H1 (cell line): ENCODE data around the gene PGBD5. TPM values are rescaled to one million over a fixed set of nuclear protein-coding genes. Genes with fewer than 3 reads are reported as not detected.
"Not testable (repeated sequence)": the region's sequence is repeated elsewhere in the genome, so short reads cannot be mapped to it uniquely, and the experiment has no call there.

Experiments used
- CTCF ChIA-PET: fragments of 300-600 bp; sonication (Branson Sonifier 250); formaldehyde crosslinking; loops from one replicate; lab custom pipeline; 2021; ENCODE audit not compliant: partially characterized antibody; lab: Charles Lee
- POLR2A ChIA-PET: fragments of 300-600 bp; sonication (Branson Sonifier 250); formaldehyde crosslinking; loops from one replicate; lab custom pipeline; 2021; ENCODE audit warnings: inconsistent platforms; ENCODE audit not compliant: partially characterized antibody; lab: Charles Lee
- DNase-seq, 2 experiments: peaks; one replicate each; pipeline versions ENCODE4 v3.0.0 to v3.0.0-alpha.2; 2010 to 2022; ENCODE audit warnings: low spot score in 2 of 2, low read depth in 1 of 2, mixed read lengths in 1 of 2
- FAIRE-seq: peaks from 2 replicates; lab custom pipeline; 2011; peaks lifted over from hg19 to GRCh38; lab: Jason Lieb, UNC
- H2AFZ ChIP-seq: 2 replicates; pipeline ENCODE4 v1.8.1; 2012; ENCODE audit warnings: low read length, inconsistent platforms
- H2AK5ac ChIP-seq: 2 replicates; pipeline ENCODE4 v1.6.1; 2013; ENCODE audit warnings: low read depth, low read length
- H2BK120ac ChIP-seq: replicated peaks from 2 replicates; pipeline ENCODE3; 2013; ENCODE audit warnings: low read depth, low read length, inconsistent platforms
- H2BK12ac ChIP-seq: 2 replicates; pipeline ENCODE4 v1.6.1; 2013; ENCODE audit warnings: low read depth, low read length
- H2BK15ac ChIP-seq: 2 replicates; pipeline ENCODE4 v1.6.1; 2013; ENCODE audit warnings: low read length
- H2BK20ac ChIP-seq: 2 replicates; pipeline ENCODE4 v1.6.1; 2013; ENCODE audit warnings: low read length
- H2BK5ac ChIP-seq: 2 replicates; pipeline ENCODE4 v1.6.1; 2013; ENCODE audit warnings: low read depth, low read length
- H3K14ac ChIP-seq: 2 replicates; pipeline ENCODE4 v1.6.1; 2013; ENCODE audit warnings: inconsistent platforms; ENCODE audit not compliant: insufficient read length
- H3K18ac ChIP-seq: 2 replicates; pipeline ENCODE4 v1.6.1; 2013; ENCODE audit warnings: low read length; ENCODE audit errors: extremely low read depth
- H3K23ac ChIP-seq: 2 replicates; pipeline ENCODE4 v1.6.1; 2013; ENCODE audit warnings: inconsistent platforms; ENCODE audit not compliant: insufficient read length
- H3K23me2 ChIP-seq: 2 replicates; pipeline ENCODE4 v1.6.1; 2013; ENCODE audit warnings: low read depth, low read length
- H3K27ac ChIP-seq: 2 replicates; pipeline ENCODE4 v1.6.1; 2011; ENCODE audit warnings: low read depth, low read length, inconsistent platforms
- H3K27me3 ChIP-seq, 4 experiments: replicated peaks in 1 of 4; 1 replicate in 1 of 4; 2 replicates in 3 of 4; pipeline versions ENCODE4 v1.6.1 to v1.8.1; 2011 to 2013; ENCODE audit warnings: low read length in 3 of 4, mild to moderate bottlenecking in 3 of 4, inconsistent platforms in 2 of 4, mixed read lengths in 2 of 4, moderate library complexity in 1 of 4; ENCODE audit not compliant: control insufficient read depth in 3 of 4, insufficient read depth in 3 of 4; ENCODE audit errors: extremely low read depth in 1 of 4
- H3K36me3 ChIP-seq, 4 experiments: 2 replicates each; pipeline versions ENCODE4 v1.6.1 to v1.8.1; 2011 to 2013; ENCODE audit warnings: mild to moderate bottlenecking in 4 of 4, low read length in 3 of 4, moderate library complexity in 2 of 4, control low read depth in 1 of 4, inconsistent platforms in 1 of 4; ENCODE audit not compliant: insufficient read depth in 4 of 4, control insufficient read depth in 2 of 4
- H3K4ac ChIP-seq: replicated peaks from 2 replicates; pipeline ENCODE3; 2013; ENCODE audit warnings: low read length, low read depth, mixed read lengths, inconsistent platforms; ENCODE audit not compliant: insufficient read length
- H3K4me1 ChIP-seq, 4 experiments: replicated peaks in 1 of 4; 1 replicate in 1 of 4; 2 replicates in 3 of 4; pipeline versions ENCODE4 v1.6.1 to v1.8.1; 2011 to 2013; ENCODE audit warnings: low read length in 3 of 4, inconsistent platforms in 2 of 4, mixed read lengths in 1 of 4; ENCODE audit not compliant: insufficient read depth in 4 of 4, control insufficient read depth in 3 of 4
- H3K4me2 ChIP-seq, 2 experiments: 2 replicates each; pipeline versions ENCODE4 v1.6.1 to v1.8.1; 2011 to 2013; ENCODE audit warnings: low read depth in 2 of 2, low read length in 2 of 2, control low read depth in 1 of 2, inconsistent platforms in 1 of 2, mild to moderate bottlenecking in 1 of 2; ENCODE audit not compliant: insufficient read depth in 1 of 2
- H3K4me3 ChIP-seq, 4 experiments: fragments of 200-600, 300-600 bp in 1 of 4; sonication (generic), shearing (Covaris generic), sonication (Bioruptor Twin) in 1 of 4; 2 replicates each; pipeline versions ENCODE4 v1.5.1 to v1.8.1; 2011 to 2016; ENCODE audit warnings: low read length in 4 of 4, low read depth in 3 of 4, control low read depth in 2 of 4, inconsistent platforms in 2 of 4, mild to moderate bottlenecking in 2 of 4, mixed read lengths in 1 of 4, moderate library complexity in 1 of 4; ENCODE audit not compliant: insufficient read depth in 2 of 4; ENCODE audit errors: extremely low read depth in 1 of 4
- H3K56ac ChIP-seq: replicated peaks from 2 replicates; pipeline ENCODE3; 2013; ENCODE audit warnings: low read depth, mild to moderate bottlenecking, mixed read lengths, low read length, inconsistent platforms; ENCODE audit not compliant: insufficient read length
- H3K79me1 ChIP-seq: 2 replicates; pipeline ENCODE4 v1.6.1; 2013; ENCODE audit warnings: low read depth, low read length, control low read depth
- H3K79me2 ChIP-seq, 2 experiments: 2 replicates each; pipeline versions ENCODE4 v1.6.1 to v1.8.1; 2012 to 2013; ENCODE audit warnings: low read length in 2 of 2, mild to moderate bottlenecking in 2 of 2, inconsistent platforms in 1 of 2; ENCODE audit not compliant: insufficient read depth in 2 of 2, control insufficient read depth in 1 of 2
- H3K9ac ChIP-seq, 4 experiments: replicated peaks in 1 of 4; 1 replicate in 1 of 4; 2 replicates in 3 of 4; pipeline versions ENCODE4 v1.6.1 to v1.8.1; 2011 to 2013; ENCODE audit warnings: low read depth in 3 of 4, low read length in 3 of 4, control low read depth in 2 of 4, mild to moderate bottlenecking in 2 of 4, moderate library complexity in 2 of 4, inconsistent platforms in 1 of 4; ENCODE audit errors: extremely low read depth in 1 of 4
- H3K9me3 ChIP-seq, 2 experiments: 2 replicates each; pipeline versions ENCODE4 v1.6.1 to v1.8.1; 2012 to 2013; ENCODE audit warnings: mild to moderate bottlenecking in 2 of 2, moderate library complexity in 2 of 2, control low read depth in 1 of 2, inconsistent platforms in 1 of 2, low read depth in 1 of 2, low read length in 1 of 2, mixed read lengths in 1 of 2; ENCODE audit not compliant: insufficient read depth in 2 of 2
- H4K20me1 ChIP-seq, 2 experiments: replicated peaks in 1 of 2; 2 replicates each; pipeline versions ENCODE3 to v1.8.1; 2011 to 2013; ENCODE audit warnings: inconsistent platforms in 2 of 2, low read length in 2 of 2, mild to moderate bottlenecking in 1 of 2; ENCODE audit not compliant: insufficient read depth in 2 of 2, control insufficient read depth in 1 of 2
- H4K5ac ChIP-seq: 2 replicates; pipeline ENCODE4 v1.6.1; 2013; ENCODE audit warnings: low read length, low read depth, mixed read lengths, inconsistent platforms; ENCODE audit not compliant: insufficient read length
- H4K8ac ChIP-seq: 2 replicates; pipeline ENCODE4 v1.8.0; 2013; ENCODE audit warnings: mild to moderate bottlenecking, moderate library complexity, low read length, inconsistent platforms; ENCODE audit not compliant: insufficient read depth; ENCODE audit errors: extremely low read depth
- H4K91ac ChIP-seq: replicated peaks from 2 replicates; pipeline ENCODE3; 2013; ENCODE audit warnings: low read length, mixed read lengths, inconsistent platforms; ENCODE audit not compliant: insufficient read length
- WGBS, 2 experiments: shearing (Covaris generic) in 1 of 2; methylation state at CpG; one replicate each; pipeline versions ENCODE4 v1.1.6 to v1.1.7; 2013 to 2015; ENCODE audit warnings: low lambda C conversion rate in 2 of 2, mixed read lengths in 2 of 2, inconsistent platforms in 1 of 2, low coverage in 1 of 2, missing lambda C conversion rate in 1 of 2; ENCODE audit not compliant: insufficient replicate concordance in 2 of 2, insufficient coverage in 1 of 2, insufficient read length in 1 of 2; ENCODE audit errors: extremely low coverage in 1 of 2, missing lambda C conversion rate in 1 of 2; 5-methylcytosine and 5-hydroxymethylcytosine counted together
- polyA plus RNA-seq, 7 experiments: library from polyadenylated mRNA; depleted of rRNA in 3 of 7; stranded (reverse) in 5 of 7; unstranded in 2 of 7; fragments of >200 nt in 5 of 7; fragments of 200-250 nt in 2 of 7; gene quantifications; 1 replicate in 5 of 7; 2 replicates in 1 of 7; 4 replicates in 1 of 7; pipeline versions ENCODE4 v1.2.1 to v1.2.3, GENCODE V29; 2011 to 2013; ENCODE audit warnings: missing spikeins in 2 of 7, mixed read lengths in 2 of 7
- total RNA-seq: library from RNA; stranded (reverse); fragmentation: NEBNext Ultra II Directional; extraction: Animal tissue kit (Norgen Biotek cat#: 25700); gene quantifications from 2 replicates; pipeline ENCODE4 v1.2.1, GENCODE V29; 2021

The PGBD5 gene
- total and polyA plus RNA-seq, 2 of the 8 experiments (the other 6 are each of a cell fraction or from before 2014, with no cell fraction given) = 16.3 to 18.4 TPM

GRCh38 chr1:230420372-230420771 is 5.8 kb downstream of the PGBD5 start:
- H3K27ac ChIP-seq, H3K9ac ChIP-seq, H4K91ac ChIP-seq, H2BK20ac ChIP-seq, H3K79me1 ChIP-seq, H3K9me3 ChIP-seq, H4K5ac ChIP-seq, H3K4me3 ChIP-seq, H2BK15ac ChIP-seq, DNase-seq, FAIRE-seq, POLR2A ChIA-PET, H2AK5ac ChIP-seq, H3K4me2 ChIP-seq, H2AFZ ChIP-seq, CTCF ChIA-PET, H3K18ac ChIP-seq, H3K4ac ChIP-seq, H4K8ac ChIP-seq, H3K23ac ChIP-seq, H3K14ac ChIP-seq, H2BK12ac ChIP-seq, H2BK120ac ChIP-seq, H2BK5ac ChIP-seq, H3K56ac ChIP-seq, H3K36me3 ChIP-seq: not testable (repeated sequence)
- Histone ChIP-seq H4K20me1 (peaks cover 6 to 25% of the 10 kb centered on the region in 2 experiments), H3K79me2 (peaks cover 3 to 92% of the 10 kb centered on the region in 2 experiments), H3K4me1 (peaks cover 20 to 32% (median 24%) of the 10 kb centered on the region in 4 experiments), H3K23me2 (peaks cover 14% of the 10 kb centered on the region; the same call in 1 of the 2 replicates), H3K27me3 (peaks cover 0 to 17% (median 13%) of the 10 kb centered on the region in 4 experiments; a peak in 5 of 7 replicates)
- WGBS, 2 experiments = 87% methylated on average over 2 of the region's 2 CpGs; no CpG with 5 or more reads in 1 of the 2 experiments
